H1 (cell line): ENCODE measurements around the gene NELL1. TPM values are rescaled to one million over a fixed set of nuclear protein-coding genes. Genes with fewer than 3 reads are reported as not detected.

Source experiments
- CTCF ChIA-PET: fragments of 300-600 bp; sonication (Branson Sonifier 250); formaldehyde crosslinking; loops from one replicate; lab custom pipeline; 2021; ENCODE audit not compliant: partially characterized antibody; lab: Charles Lee
- POLR2A ChIA-PET: fragments of 300-600 bp; sonication (Branson Sonifier 250); formaldehyde crosslinking; loops from one replicate; lab custom pipeline; 2021; ENCODE audit warnings: inconsistent platforms; ENCODE audit not compliant: partially characterized antibody; lab: Charles Lee
- DNase-seq, 2 experiments: peaks; one replicate each; pipeline versions ENCODE4 v3.0.0 to v3.0.0-alpha.2; 2010 to 2022; ENCODE audit warnings: low spot score in 2 of 2, low read depth in 1 of 2, mixed read lengths in 1 of 2
- FAIRE-seq: peaks from 2 replicates; lab custom pipeline; 2011; peaks lifted over from hg19 to GRCh38; lab: Jason Lieb, UNC
- H2AFZ ChIP-seq: 2 replicates; pipeline ENCODE4 v1.8.1; 2012; ENCODE audit warnings: low read length, inconsistent platforms
- H2AK5ac ChIP-seq: 2 replicates; pipeline ENCODE4 v1.6.1; 2013; ENCODE audit warnings: low read depth, low read length
- H2BK120ac ChIP-seq: replicated peaks from 2 replicates; pipeline ENCODE3; 2013; ENCODE audit warnings: low read depth, low read length, inconsistent platforms
- H2BK12ac ChIP-seq: 2 replicates; pipeline ENCODE4 v1.6.1; 2013; ENCODE audit warnings: low read depth, low read length
- H2BK15ac ChIP-seq: 2 replicates; pipeline ENCODE4 v1.6.1; 2013; ENCODE audit warnings: low read length
- H2BK20ac ChIP-seq: 2 replicates; pipeline ENCODE4 v1.6.1; 2013; ENCODE audit warnings: low read length
- H2BK5ac ChIP-seq: 2 replicates; pipeline ENCODE4 v1.6.1; 2013; ENCODE audit warnings: low read depth, low read length
- H3K14ac ChIP-seq: 2 replicates; pipeline ENCODE4 v1.6.1; 2013; ENCODE audit warnings: inconsistent platforms; ENCODE audit not compliant: insufficient read length
- H3K18ac ChIP-seq: 2 replicates; pipeline ENCODE4 v1.6.1; 2013; ENCODE audit warnings: low read length; ENCODE audit errors: extremely low read depth
- H3K23ac ChIP-seq: 2 replicates; pipeline ENCODE4 v1.6.1; 2013; ENCODE audit warnings: inconsistent platforms; ENCODE audit not compliant: insufficient read length
- H3K23me2 ChIP-seq: 2 replicates; pipeline ENCODE4 v1.6.1; 2013; ENCODE audit warnings: low read depth, low read length
- H3K27ac ChIP-seq: 2 replicates; pipeline ENCODE4 v1.6.1; 2011; ENCODE audit warnings: low read depth, low read length, inconsistent platforms
- H3K27me3 ChIP-seq, 4 experiments: replicated peaks in 1 of 4; 1 replicate in 1 of 4; 2 replicates in 3 of 4; pipeline versions ENCODE4 v1.6.1 to v1.8.1; 2011 to 2013; ENCODE audit warnings: low read length in 3 of 4, mild to moderate bottlenecking in 3 of 4, inconsistent platforms in 2 of 4, mixed read lengths in 2 of 4, moderate library complexity in 1 of 4; ENCODE audit not compliant: control insufficient read depth in 3 of 4, insufficient read depth in 3 of 4; ENCODE audit errors: extremely low read depth in 1 of 4
- H3K36me3 ChIP-seq, 4 experiments: 2 replicates each; pipeline versions ENCODE4 v1.6.1 to v1.8.1; 2011 to 2013; ENCODE audit warnings: mild to moderate bottlenecking in 4 of 4, low read length in 3 of 4, moderate library complexity in 2 of 4, control low read depth in 1 of 4, inconsistent platforms in 1 of 4; ENCODE audit not compliant: insufficient read depth in 4 of 4, control insufficient read depth in 2 of 4
- H3K4ac ChIP-seq: replicated peaks from 2 replicates; pipeline ENCODE3; 2013; ENCODE audit warnings: low read length, low read depth, mixed read lengths, inconsistent platforms; ENCODE audit not compliant: insufficient read length
- H3K4me1 ChIP-seq, 4 experiments: replicated peaks in 1 of 4; 1 replicate in 1 of 4; 2 replicates in 3 of 4; pipeline versions ENCODE4 v1.6.1 to v1.8.1; 2011 to 2013; ENCODE audit warnings: low read length in 3 of 4, inconsistent platforms in 2 of 4, mixed read lengths in 1 of 4; ENCODE audit not compliant: insufficient read depth in 4 of 4, control insufficient read depth in 3 of 4
- H3K4me2 ChIP-seq, 2 experiments: 2 replicates each; pipeline versions ENCODE4 v1.6.1 to v1.8.1; 2011 to 2013; ENCODE audit warnings: low read depth in 2 of 2, low read length in 2 of 2, control low read depth in 1 of 2, inconsistent platforms in 1 of 2, mild to moderate bottlenecking in 1 of 2; ENCODE audit not compliant: insufficient read depth in 1 of 2
- H3K4me3 ChIP-seq, 4 experiments: fragments of 200-600, 300-600 bp in 1 of 4; sonication (generic), shearing (Covaris generic), sonication (Bioruptor Twin) in 1 of 4; 2 replicates each; pipeline versions ENCODE4 v1.5.1 to v1.8.1; 2011 to 2016; ENCODE audit warnings: low read length in 4 of 4, low read depth in 3 of 4, control low read depth in 2 of 4, inconsistent platforms in 2 of 4, mild to moderate bottlenecking in 2 of 4, mixed read lengths in 1 of 4, moderate library complexity in 1 of 4; ENCODE audit not compliant: insufficient read depth in 2 of 4; ENCODE audit errors: extremely low read depth in 1 of 4
- H3K56ac ChIP-seq: replicated peaks from 2 replicates; pipeline ENCODE3; 2013; ENCODE audit warnings: low read depth, mild to moderate bottlenecking, mixed read lengths, low read length, inconsistent platforms; ENCODE audit not compliant: insufficient read length
- H3K79me1 ChIP-seq: 2 replicates; pipeline ENCODE4 v1.6.1; 2013; ENCODE audit warnings: low read depth, low read length, control low read depth
- H3K79me2 ChIP-seq, 2 experiments: 2 replicates each; pipeline versions ENCODE4 v1.6.1 to v1.8.1; 2012 to 2013; ENCODE audit warnings: low read length in 2 of 2, mild to moderate bottlenecking in 2 of 2, inconsistent platforms in 1 of 2; ENCODE audit not compliant: insufficient read depth in 2 of 2, control insufficient read depth in 1 of 2
- H3K9ac ChIP-seq, 4 experiments: replicated peaks in 1 of 4; 1 replicate in 1 of 4; 2 replicates in 3 of 4; pipeline versions ENCODE4 v1.6.1 to v1.8.1; 2011 to 2013; ENCODE audit warnings: low read depth in 3 of 4, low read length in 3 of 4, control low read depth in 2 of 4, mild to moderate bottlenecking in 2 of 4, moderate library complexity in 2 of 4, inconsistent platforms in 1 of 4; ENCODE audit errors: extremely low read depth in 1 of 4
- H3K9me3 ChIP-seq, 2 experiments: 2 replicates each; pipeline versions ENCODE4 v1.6.1 to v1.8.1; 2012 to 2013; ENCODE audit warnings: mild to moderate bottlenecking in 2 of 2, moderate library complexity in 2 of 2, control low read depth in 1 of 2, inconsistent platforms in 1 of 2, low read depth in 1 of 2, low read length in 1 of 2, mixed read lengths in 1 of 2; ENCODE audit not compliant: insufficient read depth in 2 of 2
- H4K20me1 ChIP-seq, 2 experiments: replicated peaks in 1 of 2; 2 replicates each; pipeline versions ENCODE3 to v1.8.1; 2011 to 2013; ENCODE audit warnings: inconsistent platforms in 2 of 2, low read length in 2 of 2, mild to moderate bottlenecking in 1 of 2; ENCODE audit not compliant: insufficient read depth in 2 of 2, control insufficient read depth in 1 of 2
- H4K5ac ChIP-seq: 2 replicates; pipeline ENCODE4 v1.6.1; 2013; ENCODE audit warnings: low read length, low read depth, mixed read lengths, inconsistent platforms; ENCODE audit not compliant: insufficient read length
- H4K8ac ChIP-seq: 2 replicates; pipeline ENCODE4 v1.8.0; 2013; ENCODE audit warnings: mild to moderate bottlenecking, moderate library complexity, low read length, inconsistent platforms; ENCODE audit not compliant: insufficient read depth; ENCODE audit errors: extremely low read depth
- H4K91ac ChIP-seq: replicated peaks from 2 replicates; pipeline ENCODE3; 2013; ENCODE audit warnings: low read length, mixed read lengths, inconsistent platforms; ENCODE audit not compliant: insufficient read length
- KDM1A ChIP-seq: fragments of 200-600, 300-600 bp; sonication (generic); IDR thresholded peaks from 2 replicates; pipeline ENCODE4 v1.7.1; 2016; ENCODE audit warnings: mild to moderate bottlenecking, low read length, borderline replicate concordance
- SAP30 ChIP-seq: fragments of 300-600 bp; sonication (generic); IDR thresholded peaks from 2 replicates; pipeline ENCODE4 v1.7.1; 2012; ENCODE audit warnings: low read length, moderate library complexity, mild to moderate bottlenecking, inconsistent platforms; ENCODE audit not compliant: insufficient read depth, insufficient replicate concordance
- ZNF274 ChIP-seq: IDR thresholded peaks from 2 replicates; pipeline ENCODE4 v1.7.0; 2012; ENCODE audit warnings: low read length, borderline replicate concordance; ENCODE audit errors: extremely low read depth
- WGBS, 2 experiments: shearing (Covaris generic) in 1 of 2; methylation state at CpG; one replicate each; pipeline versions ENCODE4 v1.1.6 to v1.1.7; 2013 to 2015; ENCODE audit warnings: low lambda C conversion rate in 2 of 2, mixed read lengths in 2 of 2, inconsistent platforms in 1 of 2, low coverage in 1 of 2, missing lambda C conversion rate in 1 of 2; ENCODE audit not compliant: insufficient replicate concordance in 2 of 2, insufficient coverage in 1 of 2, insufficient read length in 1 of 2; ENCODE audit errors: extremely low coverage in 1 of 2, missing lambda C conversion rate in 1 of 2; 5-methylcytosine and 5-hydroxymethylcytosine counted together
- polyA plus RNA-seq, 7 experiments: library from polyadenylated mRNA; depleted of rRNA in 3 of 7; stranded (reverse) in 5 of 7; unstranded in 2 of 7; fragments of >200 nt in 5 of 7; fragments of 200-250 nt in 2 of 7; gene quantifications; 1 replicate in 5 of 7; 2 replicates in 1 of 7; 4 replicates in 1 of 7; pipeline versions ENCODE4 v1.2.1 to v1.2.3, GENCODE V29; 2011 to 2013; ENCODE audit warnings: missing spikeins in 2 of 7, mixed read lengths in 2 of 7
- total RNA-seq: library from RNA; stranded (reverse); fragmentation: NEBNext Ultra II Directional; extraction: Animal tissue kit (Norgen Biotek cat#: 25700); gene quantifications from 2 replicates; pipeline ENCODE4 v1.2.1, GENCODE V29; 2021

NELL1 gene
- total and polyA plus RNA-seq, 2 of the 8 experiments (the other 6 are each of a cell fraction or from before 2014, with no cell fraction given): 0.21 TPM; not detected in 1

DNA sequence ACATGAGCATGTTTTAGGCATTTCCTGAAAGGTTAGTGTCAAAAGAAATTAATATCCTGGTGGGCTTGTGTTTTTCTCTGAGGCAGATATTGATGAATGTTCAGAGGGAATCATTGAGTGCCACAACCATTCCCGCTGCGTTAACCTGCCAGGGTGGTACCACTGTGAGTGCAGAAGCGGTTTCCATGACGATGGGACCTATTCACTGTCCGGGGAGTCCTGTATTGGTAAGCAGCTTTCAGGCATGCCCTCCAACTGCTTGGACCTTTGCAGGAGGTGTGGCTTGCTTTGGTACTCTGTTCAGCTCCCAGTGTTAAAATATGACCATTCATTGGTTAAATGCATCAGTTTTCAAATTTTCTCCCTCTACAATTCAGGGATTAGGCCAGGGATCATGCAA is 864.9 kb downstream of the NELL1 start:
- Histone ChIP-seq H2BK12ac (no peak overlapping the region), H3K18ac (no peak overlapping the region), H4K5ac (no peak overlapping the region), H3K23me2 (no peaks in the 10 kb centered on the region), H3K4me3 (no peak overlapping the region), H3K4ac (no peak overlapping the region), H4K91ac (no peak overlapping the region), H3K14ac (no peak overlapping the region), H3K56ac (no peak overlapping the region), H4K8ac (no peak overlapping the region), H3K9ac (no peak overlapping the region), H3K79me2 (no peaks in the 10 kb centered on the region), H3K79me1 (no peaks in the 10 kb centered on the region), H2BK120ac (no peak overlapping the region), H2BK15ac (no peak overlapping the region), H2BK5ac (no peak overlapping the region), H3K27me3 (no peaks in the 10 kb centered on the region), H2AFZ (no peak overlapping the region), H3K4me2 (no peak overlapping the region), H3K9me3 (no peaks in the 10 kb centered on the region), H3K23ac (no peak overlapping the region), H2BK20ac (no peak overlapping the region), H3K4me1 (no peaks in the 10 kb centered on the region), H3K27ac (no peak overlapping the region), H3K36me3 (no peaks in the 10 kb centered on the region), H4K20me1 (no peaks in the 10 kb centered on the region), H2AK5ac (no peak overlapping the region)
- ChIA-PET CTCF (interaction anchor here (1.3 to 1.4 kb wide), 2 partner anchors 11 to 23 kb away, joined by 3 to 4 read pairs; no protein-coding TSS in a partner anchor), POLR2A (no interaction called here)
- no peak for DNase-seq
- WGBS, 2 experiments: 93% methylated on average over 5 of the region's 5 CpGs; no CpG with 5 or more reads in 1 of the 2 experiments
- no peak for FAIRE-seq
- no peak for TF ChIP-seq SAP30
- TF ChIP-seq KDM1A: no peak
- no peak for TF ChIP-seq ZNF274
